ENCODE measurements around the gene IRX6.

DNA sequence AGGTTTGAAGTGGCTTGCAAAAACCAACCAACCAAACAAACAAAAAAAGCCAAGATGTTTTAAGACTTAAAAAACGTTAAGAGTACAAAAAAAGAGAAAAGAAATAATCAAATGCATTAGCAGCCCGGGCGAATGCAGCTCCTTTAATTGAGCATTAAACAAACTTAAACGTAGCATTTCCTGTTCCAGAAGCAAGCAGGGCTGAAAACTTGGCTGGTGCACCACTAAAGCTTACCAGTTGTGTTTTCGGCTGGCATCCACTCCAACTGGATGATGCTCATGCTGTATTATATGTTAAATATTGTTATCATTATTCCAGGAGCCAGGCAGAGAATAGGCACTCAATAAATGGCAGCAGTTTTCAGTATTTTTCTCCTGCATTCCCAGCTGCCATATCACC lies 45.1 kb downstream of the IRX6 start:
- TF ChIP-seq, protein P1, sequence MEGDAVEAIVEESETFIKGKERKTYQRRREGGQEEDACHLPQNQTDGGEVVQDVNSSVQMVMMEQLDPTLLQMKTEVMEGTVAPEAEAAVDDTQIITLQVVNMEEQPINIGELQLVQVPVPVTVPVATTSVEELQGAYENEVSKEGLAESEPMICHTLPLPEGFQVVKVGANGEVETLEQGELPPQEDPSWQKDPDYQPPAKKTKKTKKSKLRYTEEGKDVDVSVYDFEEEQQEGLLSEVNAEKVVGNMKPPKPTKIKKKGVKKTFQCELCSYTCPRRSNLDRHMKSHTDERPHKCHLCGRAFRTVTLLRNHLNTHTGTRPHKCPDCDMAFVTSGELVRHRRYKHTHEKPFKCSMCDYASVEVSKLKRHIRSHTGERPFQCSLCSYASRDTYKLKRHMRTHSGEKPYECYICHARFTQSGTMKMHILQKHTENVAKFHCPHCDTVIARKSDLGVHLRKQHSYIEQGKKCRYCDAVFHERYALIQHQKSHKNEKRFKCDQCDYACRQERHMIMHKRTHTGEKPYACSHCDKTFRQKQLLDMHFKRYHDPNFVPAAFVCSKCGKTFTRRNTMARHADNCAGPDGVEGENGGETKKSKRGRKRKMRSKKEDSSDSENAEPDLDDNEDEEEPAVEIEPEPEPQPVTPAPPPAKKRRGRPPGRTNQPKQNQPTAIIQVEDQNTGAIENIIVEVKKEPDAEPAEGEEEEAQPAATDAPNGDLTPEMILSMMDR (IDR thresholded peaks at IDR 0.05): no peak
- TF ChIP-seq POLR2A (IDR thresholded peaks at IDR 0.05): no peak

Data from testis (tissue), 2 donors.